ENCODE data around the gene HGS.

The HGS gene

GRCh38 chr17:81683584-81684441, at the start of gene HGS, which contains the start of gene ARL16:
HGS (plus strand) TSS chr17:81684011; CDS start chr17:81684067, 56 bp downstream.
ARL16 (minus strand) TSS chr17:81683797; CDS start chr17:81683753, 44 bp downstream.
- peak; percentile 97 for DNase-seq (ENCODE audit: low read depth)

GRCh38 chr17:81635431-81635830, 48.4 kb upstream of the HGS start:
- no peak for DNase-seq (ENCODE audit: low read depth)

GRCh38 chr17:81635973-81636504, 47.8 kb upstream of the HGS start:
- DNase-seq (ENCODE audit: low read depth) = no peak

- peak; percentile 78 for DNase-seq (ENCODE audit: low read depth)
These were observed 47.1 kb upstream of the HGS start, which contains the start of the genes NPLOC4 and TSPAN10 for GRCh38 chr17:81636505-81637288. NPLOC4 (minus strand) TSS chr17:81637112; CDS start chr17:81636930, 182 bp downstream. TSPAN10 (plus strand) TSS chr17:81637196; CDS start chr17:81642413, 5,217 bp downstream.

GRCh38 chr17:81638683-81639082, 45.1 kb upstream of the HGS start:
- no peak for DNase-seq (ENCODE audit: low read depth)

GRCh38 chr17:81640011-81640410, 43.8 kb upstream of the HGS start:
- no peak for DNase-seq (ENCODE audit: low read depth)

GRCh38 chr17:81641825-81642489, 41.9 kb upstream of the HGS start:
- DNase-seq (ENCODE audit: low read depth) = no peak

GRCh38 chr17:81644496-81644895, 39.3 kb upstream of the HGS start:
- DNase-seq (ENCODE audit: low read depth) = no peak

GRCh38 chr17:81644976-81645952, 38.5 kb upstream of the HGS start:
- DNase-seq (ENCODE audit: low read depth) = no peak

GRCh38 chr17:81646869-81647600, 36.8 kb upstream of the HGS start:
- DNase-seq (ENCODE audit: low read depth) = no peak

GRCh38 chr17:81647640-81648012, 36.2 kb upstream of the HGS start:
- no peak for DNase-seq (ENCODE audit: low read depth)

GRCh38 chr17:81648013-81648706, 35.7 kb upstream of the HGS start:
- DNase-seq (ENCODE audit: low read depth) = no peak

GRCh38 chr17:81648707-81649085, 35.1 kb upstream of the HGS start:
- no peak for DNase-seq (ENCODE audit: low read depth)

GRCh38 chr17:81650951-81651350, 32.9 kb upstream of the HGS start:
- DNase-seq (ENCODE audit: low read depth) = no peak

GRCh38 chr17:81651692-81652091, 32.1 kb upstream of the HGS start:
- no peak for DNase-seq (ENCODE audit: low read depth)

- DNase-seq (ENCODE audit: low read depth) = no peak
These were observed 30.7 kb upstream of the HGS start for GRCh38 chr17:81652906-81653771.

GRCh38 chr17:81655378-81656117, 28.3 kb upstream of the HGS start:
- DNase-seq (ENCODE audit: low read depth) = no peak

Measured in activated T-helper 1 cell treated with Interleukin-2 at 50 U/mL for 16 hours (primary cell).